GM10847 (cell line): ENCODE data around the gene OSBP2.

ENCODE experiments used
- POLR2A ChIP-seq: IDR thresholded peaks from 2 replicates; pipeline ENCODE4 v1.6.1; 2011; ENCODE audit not compliant: insufficient read length; ENCODE audit errors: extremely low read depth

Gene OSBP2

GRCh38 chr22:30860176-30861105, 165.8 kb downstream of the OSBP2 start:
- TF ChIP-seq POLR2A, result no peak

- TF ChIP-seq POLR2A, result no peak
Observed at GRCh38 chr22:30861131-30861530, 166.5 kb downstream of the OSBP2 start.

GRCh38 chr22:30861688-30862552, 167.2 kb downstream of the OSBP2 start:
- no peak for TF ChIP-seq POLR2A

GRCh38 chr22:30863081-30863833, 168.6 kb downstream of the OSBP2 start:
- no peak for TF ChIP-seq POLR2A

- TF ChIP-seq POLR2A, result no peak
Observed at GRCh38 chr22:30864441-30865420, 170.1 kb downstream of the OSBP2 start.

- no peak for TF ChIP-seq POLR2A
Observed at GRCh38 chr22:30865656-30866055, 171.0 kb downstream of the OSBP2 start.

GRCh38 chr22:30866216-30866615, 171.5 kb downstream of the OSBP2 start:
- no peak for TF ChIP-seq POLR2A

GRCh38 chr22:30866811-30867271, 172.2 kb downstream of the OSBP2 start:
- TF ChIP-seq POLR2A, result no peak

- no peak for TF ChIP-seq POLR2A
Observed at GRCh38 chr22:30867746-30868662, 173.3 kb downstream of the OSBP2 start.

- no peak for TF ChIP-seq POLR2A
Observed at GRCh38 chr22:30868663-30869385, 174.2 kb downstream of the OSBP2 start.

- TF ChIP-seq POLR2A, result no peak
Observed at GRCh38 chr22:30869667-30870395, 175.2 kb downstream of the OSBP2 start.

- TF ChIP-seq POLR2A, result no peak
Observed at GRCh38 chr22:30870451-30871345, 176.0 kb downstream of the OSBP2 start.
